ENCODE measurements around the gene FBXL12.
A peak's percentile ranks its signal among the peaks of the same experiment; 100 is the strongest.
"Not testable (repeated sequence)": the region's sequence is repeated elsewhere in the genome, so short reads cannot be mapped to it uniquely, and the experiment has no call there.

The FBXL12 gene

DNA sequence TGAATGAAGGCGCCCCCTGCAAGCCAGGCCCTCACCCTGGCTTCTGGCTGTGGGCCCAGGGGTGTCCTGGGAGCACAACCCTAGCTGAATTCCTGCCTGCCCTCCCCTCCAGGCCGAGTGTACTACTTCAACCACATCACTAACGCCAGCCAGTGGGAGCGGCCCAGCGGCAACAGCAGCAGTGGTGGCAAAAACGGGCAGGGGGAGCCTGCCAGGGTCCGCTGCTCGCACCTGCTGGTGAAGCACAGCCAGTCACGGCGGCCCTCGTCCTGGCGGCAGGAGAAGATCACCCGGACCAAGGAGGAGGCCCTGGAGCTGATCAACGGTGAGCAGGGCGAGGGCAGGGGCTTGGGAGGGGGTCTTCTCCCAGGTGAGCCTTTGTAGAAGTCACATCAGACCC is 19.4 kb upstream of the FBXL12 start:
- DNase-seq (ENCODE audit: low spot score), result no peak

DNA sequence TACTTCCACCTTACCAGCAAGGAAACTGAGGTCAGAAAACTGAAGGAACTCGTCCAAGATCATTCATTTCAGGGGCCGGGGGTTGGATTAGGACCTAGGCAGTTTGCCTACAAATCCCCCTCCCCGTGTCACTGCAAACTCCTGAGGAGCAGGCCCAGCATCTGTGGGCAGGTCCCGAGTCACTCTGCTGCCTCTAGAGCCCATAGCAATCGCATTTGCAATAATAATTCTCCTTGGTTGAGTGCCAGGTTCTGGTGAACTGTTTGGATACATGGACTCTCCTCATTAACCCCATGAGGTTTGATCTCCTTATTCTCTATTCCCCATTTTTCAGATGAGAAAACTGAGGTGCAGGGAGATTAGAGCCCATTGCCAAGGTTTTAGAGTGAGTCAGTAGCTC is 17.1 kb upstream of the FBXL12 start:
- DNase-seq (ENCODE audit: low spot score), result no peak

DNA sequence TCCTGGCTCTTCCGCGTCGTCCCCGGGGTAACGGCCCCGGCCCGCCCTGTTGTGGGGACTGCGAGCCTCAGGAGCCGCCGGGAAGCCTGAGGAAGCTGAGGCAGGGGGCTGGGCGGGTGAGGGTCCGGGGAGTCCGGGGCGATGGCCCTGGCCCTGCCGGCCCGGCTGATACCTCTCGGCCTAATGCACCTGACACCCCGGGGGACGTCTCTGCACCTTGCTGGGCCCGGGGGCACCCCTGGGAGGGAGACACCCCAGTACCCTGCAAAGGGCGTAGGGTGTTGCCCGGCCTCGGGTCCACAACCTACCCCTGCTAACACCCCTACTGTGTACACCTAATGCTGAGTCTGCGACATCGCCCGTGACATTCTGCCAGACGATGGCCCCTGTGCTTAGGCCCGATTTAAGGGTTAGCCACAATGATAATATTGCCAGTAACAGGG is 16.6 kb upstream of the FBXL12 start:
- DNase-seq (ENCODE audit: low spot score), result no peak

DNA sequence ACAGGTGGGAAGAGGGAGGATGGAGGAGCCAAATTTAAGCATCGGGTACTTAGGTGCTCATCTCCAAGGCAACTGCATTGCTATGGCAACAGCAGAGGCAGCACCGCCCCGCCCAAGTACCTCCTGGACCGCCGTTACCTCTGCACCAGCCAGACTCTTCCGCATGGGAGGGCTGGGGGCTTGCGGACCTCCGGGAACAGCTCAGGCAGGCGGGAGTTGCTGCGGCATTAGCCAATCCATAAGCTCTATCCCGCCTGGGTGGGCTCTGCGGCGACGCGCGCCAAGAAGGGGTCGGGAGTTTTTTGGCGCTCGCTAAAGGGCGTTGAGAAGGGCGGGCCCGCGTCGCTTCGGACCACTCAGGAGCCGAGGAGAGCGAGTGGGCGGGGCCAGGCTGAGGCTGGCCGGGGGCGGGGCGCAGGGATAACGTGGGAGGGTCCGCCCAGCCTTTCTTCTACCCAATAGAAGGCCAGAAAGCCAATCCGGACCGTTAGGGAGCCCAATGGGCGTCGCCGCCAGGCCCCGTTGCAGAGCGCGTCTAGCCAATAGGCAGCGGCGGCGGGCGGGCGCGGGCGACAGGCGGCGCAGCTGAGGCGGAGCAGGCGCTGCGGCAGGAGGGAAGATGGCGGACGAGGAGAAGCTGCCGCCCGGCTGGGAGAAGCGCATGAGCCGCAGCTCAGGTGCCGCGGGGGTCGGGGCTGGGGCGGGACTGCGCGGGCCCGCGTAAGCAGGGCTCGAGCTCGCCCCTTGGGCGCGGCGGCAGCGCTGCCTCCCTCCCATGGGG is 16.0 kb upstream of the FBXL12 start, which contains the start of gene PIN1:
TSS of gene PIN1 (plus strand) at position 593 of the 781 bp plus-strand sequence. CDS start at position 620, 27 bp downstream.
- peak; percentile 99 for DNase-seq (ENCODE audit: low spot score)

DNA sequence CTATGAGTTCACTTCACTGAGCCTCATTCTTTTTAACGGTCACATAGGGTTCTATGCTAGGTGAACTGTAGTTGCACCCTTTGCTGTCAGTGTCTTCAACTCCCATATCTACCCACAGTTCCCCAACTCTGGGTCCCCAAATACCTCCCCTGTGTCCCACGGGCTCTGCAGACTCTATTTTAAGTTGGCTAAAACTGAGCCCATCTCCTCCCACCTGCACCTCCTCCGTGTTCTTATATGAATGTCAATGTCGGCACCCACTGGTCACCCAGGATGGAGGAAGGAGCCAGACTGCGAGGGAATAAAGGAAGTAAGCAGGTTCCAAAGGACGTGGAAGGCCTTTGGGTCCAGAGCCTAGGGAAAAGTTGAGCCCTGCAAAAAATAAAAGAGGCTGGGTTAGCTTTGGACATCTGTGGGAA is 15.4 kb upstream of the FBXL12 start:
- no peak for DNase-seq (ENCODE audit: low spot score)

DNA sequence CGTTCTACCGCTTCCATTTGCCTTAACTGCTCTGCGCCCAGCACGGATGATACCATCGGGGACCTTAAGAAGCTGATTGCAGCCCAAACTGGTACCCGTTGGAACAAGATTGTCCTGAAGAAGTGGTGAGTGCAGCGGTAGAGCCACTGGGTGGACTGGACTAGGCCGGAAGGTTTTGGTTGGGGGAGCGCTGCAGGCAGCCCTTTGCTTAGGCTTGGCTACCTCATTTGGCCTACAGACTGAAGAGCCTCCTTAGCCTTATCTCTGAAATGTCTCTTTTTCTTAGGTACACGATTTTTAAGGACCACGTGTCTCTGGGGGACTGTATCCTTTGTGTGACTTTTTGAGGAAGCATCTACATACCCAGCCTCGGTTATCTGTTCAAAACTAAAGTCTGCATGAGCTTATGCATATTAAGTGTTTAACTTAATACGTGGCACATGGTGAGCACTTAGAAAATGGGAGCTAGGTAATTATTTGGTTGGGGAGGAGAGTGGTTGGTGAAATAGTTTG is 9.7 kb upstream of the FBXL12 start:
- DNase-seq (ENCODE audit: low spot score), result no peak

DNA sequence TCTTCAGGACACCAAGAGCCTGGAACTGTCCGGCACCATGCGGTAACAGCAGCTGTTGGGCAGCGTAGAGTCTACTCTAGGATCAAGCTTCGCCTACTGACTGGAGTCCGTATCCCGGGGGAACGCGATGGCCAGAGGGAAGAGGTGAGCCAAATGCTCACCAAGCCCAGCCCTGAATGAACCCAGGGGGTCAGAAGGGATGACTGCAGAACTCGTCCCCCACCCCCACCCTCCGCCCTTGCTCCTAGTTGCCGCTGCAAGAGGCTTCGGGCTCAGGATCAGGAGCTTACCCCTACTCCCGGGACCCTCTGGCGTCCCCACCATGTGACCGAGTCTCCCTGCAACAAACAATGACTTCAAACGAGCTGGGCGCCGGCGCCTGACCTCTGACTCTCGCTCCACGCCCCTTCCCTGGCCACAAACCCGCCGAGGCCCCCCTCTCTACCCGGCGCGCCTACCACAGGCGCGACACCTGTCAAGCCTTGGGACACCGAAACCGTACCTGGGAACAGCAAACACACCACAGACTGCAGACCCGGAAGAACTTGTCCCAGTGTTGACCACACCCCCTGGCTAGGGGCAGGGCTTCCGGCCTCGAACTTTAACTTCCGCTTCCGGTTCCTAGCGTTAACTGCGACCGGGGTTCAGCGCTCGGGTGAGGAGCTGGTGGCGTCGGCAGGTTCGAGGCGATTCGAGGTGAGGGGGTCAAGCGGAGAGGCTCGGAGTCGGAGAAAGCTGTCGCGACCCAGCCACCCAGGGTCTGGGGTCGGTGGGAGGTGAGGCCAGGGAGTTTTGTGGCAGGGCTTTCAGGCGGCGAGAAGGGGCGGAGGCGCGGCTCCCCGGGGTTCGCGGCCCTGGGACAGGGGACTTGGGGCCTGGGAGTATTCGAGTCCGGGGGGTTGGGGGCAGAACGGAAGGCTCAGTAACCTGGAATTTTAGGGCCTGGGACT is 8.7 kb upstream of the FBXL12 start, which contains the start of gene UBL5:
TSS of gene UBL5 (plus strand) at position 630 of the 950 bp plus-strand sequence. CDS start 420 bp downstream, outside the sequence.
- peak; percentile 91 for DNase-seq (ENCODE audit: low spot score)

DNA sequence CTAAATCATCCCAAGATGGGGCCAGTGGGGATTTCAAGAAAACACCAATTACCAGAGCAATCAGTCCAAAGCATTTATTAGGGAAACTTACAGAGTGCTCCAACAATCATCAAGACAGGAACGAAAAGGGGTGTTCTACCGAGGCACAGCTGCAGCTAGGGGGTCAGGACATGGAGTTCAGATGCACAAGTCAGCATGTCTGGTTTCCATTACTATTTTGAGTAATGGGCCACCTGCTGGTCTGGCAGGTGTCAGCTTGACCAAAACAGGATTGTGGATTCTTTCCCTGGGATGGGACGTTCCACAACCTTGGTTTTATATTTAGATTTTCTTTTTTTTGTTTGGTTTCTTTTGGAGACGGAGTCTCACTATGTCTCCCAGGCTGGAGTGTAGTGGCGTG is 4.9 kb upstream of the FBXL12 start:
- DNase-seq (ENCODE audit: low spot score), result no peak

DNA sequence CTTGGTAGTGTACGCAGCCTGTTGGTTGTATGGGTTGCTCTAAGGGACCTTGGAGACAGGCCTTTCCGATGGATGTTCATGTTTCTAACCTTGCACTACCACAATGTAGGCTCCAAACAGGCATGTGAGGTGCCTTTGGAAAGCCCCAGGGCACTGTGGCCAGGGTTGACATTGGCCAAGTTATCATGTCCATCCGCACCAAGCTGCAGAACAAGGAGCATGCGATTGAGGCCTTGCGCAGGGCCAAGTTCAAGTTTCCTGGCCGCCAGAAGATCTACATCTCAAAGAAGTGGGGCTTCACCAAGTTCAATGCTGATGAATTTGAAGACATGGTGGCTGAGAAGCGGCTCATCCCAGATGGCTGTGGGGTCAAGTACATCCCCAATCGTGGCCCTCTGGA is 1.2 kb upstream of the FBXL12 start:
- not testable (repeated sequence) for DNase-seq (ENCODE audit: low spot score)

DNA sequence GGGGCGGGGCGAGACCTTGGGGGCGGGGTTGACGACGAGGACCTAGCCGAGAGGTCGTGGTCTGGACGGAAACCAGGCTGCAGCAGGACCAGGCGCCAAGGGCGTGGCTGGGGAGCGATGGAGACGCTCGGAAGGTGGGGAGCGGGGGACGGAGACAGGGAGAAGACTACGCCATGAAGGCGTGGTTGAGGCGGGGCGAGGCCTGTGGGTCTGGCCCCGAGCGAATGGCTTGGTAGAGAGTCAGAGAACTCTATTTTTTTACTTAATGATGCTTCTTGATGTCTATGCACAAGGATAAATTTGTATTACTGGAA is 674 bp upstream of the FBXL12 start:
- no peak for DNase-seq (ENCODE audit: low spot score)

DNA sequence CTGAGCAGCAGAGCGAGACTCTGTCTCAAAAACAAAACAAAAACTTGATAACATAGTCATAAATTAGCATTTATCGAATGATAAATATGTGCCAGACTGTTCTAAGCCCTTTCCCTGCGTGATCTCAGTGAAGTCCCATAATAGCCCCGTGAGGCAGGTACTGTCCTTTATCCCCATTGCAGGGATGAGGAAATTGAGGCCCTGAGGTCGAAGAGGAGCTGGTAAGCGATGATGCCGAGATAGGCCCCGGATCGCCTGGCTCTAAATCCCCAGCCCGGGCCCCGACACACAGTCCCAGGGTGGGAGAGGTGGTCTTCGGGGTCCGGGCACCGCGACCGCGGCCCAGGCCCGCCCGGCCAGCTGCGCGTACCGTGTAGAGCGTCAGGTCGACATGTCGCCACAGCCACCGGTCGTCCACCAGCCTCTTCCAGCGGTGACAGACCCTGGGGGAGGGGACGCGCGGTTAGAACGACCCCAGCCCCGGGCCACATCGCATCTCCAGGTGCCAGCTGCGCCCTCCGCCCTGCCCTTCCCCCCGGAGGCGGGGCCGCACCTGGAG is 625 bp downstream of the FBXL12 start:
- no peak for DNase-seq (ENCODE audit: low spot score)

DNA sequence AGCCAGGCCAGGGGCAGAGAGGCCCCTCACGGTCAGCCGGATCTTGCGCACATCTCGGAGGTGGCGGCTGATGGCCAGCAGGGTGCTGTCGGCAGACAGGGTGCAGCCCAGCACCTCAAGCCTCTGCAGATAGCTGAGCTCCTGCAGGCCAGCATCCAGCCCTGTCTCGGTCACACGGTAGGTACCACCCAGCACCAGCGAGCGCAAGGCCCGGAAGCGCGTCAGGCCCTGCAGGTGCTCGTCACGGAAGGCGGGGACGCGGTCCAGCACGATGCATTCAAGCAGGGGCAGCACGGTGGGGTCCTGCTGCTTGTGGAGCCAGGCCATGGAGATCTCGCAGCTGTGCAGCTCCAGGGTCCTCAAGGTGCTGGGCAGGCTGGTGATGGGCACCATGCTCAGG is 7.7 kb downstream of the FBXL12 start:
- DNase-seq (ENCODE audit: low spot score), result no peak

DNA sequence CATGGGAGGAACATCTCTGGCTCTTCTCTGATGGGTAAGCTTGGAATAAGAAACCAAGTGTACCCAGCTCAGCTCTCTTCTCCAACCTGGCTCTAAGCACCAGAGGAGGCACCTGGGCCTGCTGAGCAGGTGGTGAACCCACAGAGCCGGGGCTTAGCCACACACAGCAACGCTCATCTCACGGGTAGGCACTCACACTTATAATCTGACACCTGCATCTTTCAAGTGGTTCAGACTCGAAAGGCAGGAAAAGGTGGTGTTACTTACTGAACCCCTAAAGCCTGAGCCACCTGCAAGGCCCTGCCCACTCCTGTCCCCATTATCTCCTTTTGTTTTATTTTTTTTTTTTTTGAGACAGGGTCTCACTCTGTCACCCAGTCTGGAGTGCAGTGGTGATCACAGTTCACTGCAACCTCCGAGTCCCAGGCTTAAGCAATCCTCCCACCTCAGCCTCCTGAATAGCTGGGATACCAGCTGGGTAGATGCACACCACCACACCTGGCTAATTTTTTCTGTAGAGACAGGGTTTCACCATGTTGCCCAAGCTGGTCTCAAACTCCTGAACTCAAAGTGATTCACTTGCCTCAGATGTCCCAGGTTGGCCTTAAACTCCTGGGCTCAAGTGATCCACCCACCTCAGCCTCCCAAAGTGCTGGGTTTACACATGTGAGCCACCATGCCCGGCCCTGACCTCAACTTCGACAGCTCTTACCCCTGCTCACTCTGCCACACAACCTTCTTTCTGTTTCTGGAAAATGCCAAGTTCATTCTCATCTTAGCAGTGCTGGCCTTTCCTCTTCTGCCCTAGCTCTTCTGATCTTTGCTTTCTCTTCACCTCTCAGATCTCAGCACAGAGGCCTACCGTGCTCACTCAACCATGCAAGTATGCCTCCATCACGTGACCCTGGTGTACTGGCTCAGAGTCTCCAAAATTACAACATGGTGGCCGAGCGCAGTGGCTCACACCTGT is 9.7 kb downstream of the FBXL12 start:
- peak; percentile 31 for DNase-seq (ENCODE audit: low spot score)

DNA sequence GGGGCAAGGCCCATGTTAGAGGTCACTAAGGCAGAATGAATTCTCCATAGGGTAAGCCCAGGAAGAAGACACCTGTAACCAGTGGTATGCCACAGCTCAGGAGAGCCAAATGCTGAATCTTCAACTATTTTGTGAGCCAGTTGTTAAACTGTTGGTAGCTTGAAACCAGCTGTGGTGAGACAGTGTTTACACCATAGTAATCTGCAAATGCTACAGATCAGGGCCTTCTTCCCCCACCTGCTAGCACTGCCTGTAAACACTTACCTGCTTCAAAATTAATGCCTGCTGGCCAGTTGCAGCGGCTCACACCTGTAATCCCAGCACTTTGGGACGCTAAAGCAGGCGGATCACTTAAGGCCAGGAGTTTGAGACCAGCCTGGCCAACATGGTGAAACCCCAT is 12.1 kb downstream of the FBXL12 start:
- DNase-seq (ENCODE audit: low spot score), result no peak

DNA sequence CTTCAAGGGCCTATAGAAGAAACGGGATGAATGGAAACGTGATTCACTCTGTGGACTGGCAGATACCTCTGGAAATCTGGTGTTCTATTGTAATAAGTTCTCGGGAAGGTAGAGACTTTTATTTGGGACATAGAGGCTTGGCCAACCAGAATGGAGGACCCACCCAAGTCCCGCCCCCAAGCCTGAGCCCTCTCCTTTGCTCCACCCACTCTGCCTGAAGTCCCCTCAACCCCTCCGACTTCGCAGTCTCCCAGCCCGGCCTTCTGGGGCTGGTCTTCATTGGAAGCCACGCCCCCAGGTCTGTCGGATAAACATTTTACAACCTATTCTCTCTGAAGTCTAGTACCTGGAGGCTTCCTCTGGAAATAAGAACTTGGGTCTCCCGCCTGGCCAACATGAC is 16.9 kb downstream of the FBXL12 start:
- DNase-seq (ENCODE audit: low spot score), result no peak

DNA sequence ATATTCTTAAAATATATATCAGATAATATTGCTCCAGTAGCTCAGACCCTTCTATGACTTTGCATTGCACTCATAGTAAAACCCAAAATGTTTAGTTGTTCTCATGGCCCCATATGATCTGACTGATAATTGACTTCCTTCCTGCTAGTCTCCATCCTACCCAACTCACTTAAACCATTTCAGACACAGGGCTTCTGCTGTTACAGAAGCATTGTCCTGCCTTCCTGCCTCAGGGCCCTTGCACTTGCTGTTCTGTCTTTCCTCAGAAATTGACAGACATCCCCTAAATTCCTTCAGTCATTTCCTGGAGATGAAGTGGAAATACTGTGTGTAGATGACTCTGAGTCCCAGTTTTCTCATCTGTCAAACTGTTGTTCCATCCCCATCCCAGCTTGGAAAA is 19.7 kb downstream of the FBXL12 start:
- no peak for DNase-seq (ENCODE audit: low spot score)

DNA sequence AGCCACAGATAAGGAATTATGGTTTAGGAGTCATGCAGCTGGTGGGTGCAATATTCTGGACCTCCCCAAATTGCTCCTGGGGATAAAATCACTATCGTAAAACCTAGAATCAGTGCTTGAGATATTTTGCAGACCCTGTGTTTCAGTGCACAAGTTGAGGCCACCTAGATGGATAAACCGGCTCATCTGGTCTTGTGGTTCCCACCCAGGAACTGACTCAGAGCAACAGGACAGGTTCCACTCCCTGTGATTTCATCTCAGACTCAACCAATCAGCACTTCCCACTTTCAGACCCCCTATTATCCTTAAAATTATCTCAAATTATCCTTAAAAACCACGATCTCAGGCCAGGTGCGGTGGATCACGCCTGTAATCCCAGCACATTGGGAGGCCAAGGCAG is 21.0 kb downstream of the FBXL12 start:
- DNase-seq (ENCODE audit: low spot score), result no peak

DNA sequence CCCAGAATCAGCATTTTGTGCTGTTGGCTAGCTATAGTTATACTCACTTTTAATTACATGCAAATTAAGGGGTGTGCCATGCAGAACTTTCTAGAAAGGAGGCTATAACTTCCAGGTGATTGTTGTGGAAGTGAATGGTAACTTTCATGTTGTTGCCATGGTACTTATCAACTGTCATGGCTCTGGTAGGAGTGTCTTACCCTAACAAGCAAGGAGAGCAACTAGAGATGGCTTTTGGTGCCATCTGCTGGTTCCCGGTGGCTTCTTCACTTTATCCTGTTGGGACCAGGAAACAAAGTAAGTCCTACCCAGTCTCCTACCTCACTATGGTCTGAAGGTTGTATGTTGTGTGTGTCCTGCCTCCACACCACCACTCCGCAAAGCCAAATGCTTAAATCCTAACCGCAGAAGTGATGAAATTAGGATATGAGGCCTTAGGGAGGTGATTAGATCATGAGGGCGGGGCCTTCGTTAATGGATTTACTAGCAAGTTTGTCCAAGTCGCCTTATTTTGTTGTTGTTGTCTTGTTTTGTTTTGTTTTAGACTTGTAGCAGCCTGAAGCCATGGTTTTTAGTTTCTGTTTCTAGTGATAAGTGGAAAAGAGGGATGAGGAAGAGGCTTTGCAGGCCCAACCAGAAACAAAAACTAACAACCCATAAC is 22.6 kb downstream of the FBXL12 start:
- peak; percentile 93 for DNase-seq (ENCODE audit: low spot score)

DNA sequence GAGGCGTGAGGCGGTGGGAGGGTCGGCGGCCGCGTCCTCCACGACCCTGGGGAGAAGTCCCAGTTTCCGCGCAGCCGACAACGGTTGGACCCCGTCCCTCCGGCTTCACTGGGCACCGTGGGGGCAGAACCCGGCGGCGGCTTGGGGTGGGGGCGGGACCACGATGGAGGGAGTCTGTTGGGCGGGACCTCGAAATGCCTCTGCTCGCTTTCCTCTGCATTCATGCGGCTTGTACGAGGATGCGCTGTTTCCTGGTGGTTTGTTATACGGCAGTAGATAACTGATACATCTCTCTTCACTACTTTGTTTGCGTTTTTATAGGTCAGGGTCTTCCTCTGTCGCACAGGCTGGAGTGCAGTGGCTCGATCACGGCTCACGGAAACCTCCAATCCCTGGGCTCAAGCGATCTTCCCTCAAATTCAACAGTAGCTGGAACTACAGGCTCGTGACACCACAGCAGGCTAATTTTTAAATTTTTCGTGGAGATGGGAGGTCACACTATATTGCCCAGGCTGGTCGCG is 25.7 kb downstream of the FBXL12 start:
- DNase-seq (ENCODE audit: low spot score), result peak; percentile 66
